ENCODE data around the gene DCHS2.
A peak's percentile ranks its signal among the peaks of the same experiment; 100 is the strongest.

DCHS2 gene

GRCh38 chr4:154367659-154368058 is 123.9 kb downstream of the DCHS2 start:
- TF ChIP-seq, protein P1, sequence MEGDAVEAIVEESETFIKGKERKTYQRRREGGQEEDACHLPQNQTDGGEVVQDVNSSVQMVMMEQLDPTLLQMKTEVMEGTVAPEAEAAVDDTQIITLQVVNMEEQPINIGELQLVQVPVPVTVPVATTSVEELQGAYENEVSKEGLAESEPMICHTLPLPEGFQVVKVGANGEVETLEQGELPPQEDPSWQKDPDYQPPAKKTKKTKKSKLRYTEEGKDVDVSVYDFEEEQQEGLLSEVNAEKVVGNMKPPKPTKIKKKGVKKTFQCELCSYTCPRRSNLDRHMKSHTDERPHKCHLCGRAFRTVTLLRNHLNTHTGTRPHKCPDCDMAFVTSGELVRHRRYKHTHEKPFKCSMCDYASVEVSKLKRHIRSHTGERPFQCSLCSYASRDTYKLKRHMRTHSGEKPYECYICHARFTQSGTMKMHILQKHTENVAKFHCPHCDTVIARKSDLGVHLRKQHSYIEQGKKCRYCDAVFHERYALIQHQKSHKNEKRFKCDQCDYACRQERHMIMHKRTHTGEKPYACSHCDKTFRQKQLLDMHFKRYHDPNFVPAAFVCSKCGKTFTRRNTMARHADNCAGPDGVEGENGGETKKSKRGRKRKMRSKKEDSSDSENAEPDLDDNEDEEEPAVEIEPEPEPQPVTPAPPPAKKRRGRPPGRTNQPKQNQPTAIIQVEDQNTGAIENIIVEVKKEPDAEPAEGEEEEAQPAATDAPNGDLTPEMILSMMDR (IDR thresholded peaks at IDR 0.05; ENCODE audit: unreplicated experiment in 3 of 3) = no peak
- no peak overlapping the region for H3K4me3 Mint-ChIP-seq
- H3K4me1 Mint-ChIP-seq = peaks cover 27% of the 10 kb centered on the region
- H3K27me3 Mint-ChIP-seq (ENCODE audit: low read depth) = no peaks in the 10 kb centered on the region
- H3K9me3 Mint-ChIP-seq = no peaks in the 10 kb centered on the region
- H3K27ac Mint-ChIP-seq = peak overlapping the region; percentile 29 to 76 (median 67)
- no peaks in the 10 kb centered on the region for H3K36me3 Mint-ChIP-seq (ENCODE audit: low read depth)

DNA sequence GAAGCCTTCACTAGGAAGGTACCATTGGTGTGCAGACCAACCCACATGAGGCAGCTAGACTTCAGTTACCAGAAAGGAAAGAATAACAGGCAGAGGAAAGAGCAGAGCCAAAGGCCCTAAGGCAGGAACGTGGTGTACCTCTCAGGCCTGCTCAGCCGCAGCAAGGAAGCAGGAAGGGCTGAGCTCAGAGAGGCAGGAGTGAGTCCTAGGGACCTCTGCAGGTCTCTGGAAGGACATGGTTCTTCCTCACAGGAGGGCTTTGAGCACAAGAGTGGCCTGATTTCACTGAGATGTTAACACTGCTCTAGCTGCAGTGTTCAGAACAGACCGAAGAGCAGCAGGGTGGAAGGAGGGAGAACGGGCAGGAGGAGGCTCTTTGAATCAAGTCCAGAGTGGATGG is 124.6 kb downstream of the DCHS2 start:
- Mint-ChIP-seq H3K36me3 (ENCODE audit: low read depth) (no peaks in the 10 kb centered on the region), H3K27ac (peak overlapping the region in 2 of 3 experiments; percentile 67 to 76), H3K4me1 (peaks cover 22% of the 10 kb centered on the region), H3K27me3 (ENCODE audit: low read depth) (no peaks in the 10 kb centered on the region), H3K4me3 (no peak overlapping the region), H3K9me3 (no peaks in the 10 kb centered on the region)
- TF ChIP-seq, protein P1 (IDR thresholded peaks at IDR 0.05; ENCODE audit: unreplicated experiment in 3 of 3) = no peak

DNA sequence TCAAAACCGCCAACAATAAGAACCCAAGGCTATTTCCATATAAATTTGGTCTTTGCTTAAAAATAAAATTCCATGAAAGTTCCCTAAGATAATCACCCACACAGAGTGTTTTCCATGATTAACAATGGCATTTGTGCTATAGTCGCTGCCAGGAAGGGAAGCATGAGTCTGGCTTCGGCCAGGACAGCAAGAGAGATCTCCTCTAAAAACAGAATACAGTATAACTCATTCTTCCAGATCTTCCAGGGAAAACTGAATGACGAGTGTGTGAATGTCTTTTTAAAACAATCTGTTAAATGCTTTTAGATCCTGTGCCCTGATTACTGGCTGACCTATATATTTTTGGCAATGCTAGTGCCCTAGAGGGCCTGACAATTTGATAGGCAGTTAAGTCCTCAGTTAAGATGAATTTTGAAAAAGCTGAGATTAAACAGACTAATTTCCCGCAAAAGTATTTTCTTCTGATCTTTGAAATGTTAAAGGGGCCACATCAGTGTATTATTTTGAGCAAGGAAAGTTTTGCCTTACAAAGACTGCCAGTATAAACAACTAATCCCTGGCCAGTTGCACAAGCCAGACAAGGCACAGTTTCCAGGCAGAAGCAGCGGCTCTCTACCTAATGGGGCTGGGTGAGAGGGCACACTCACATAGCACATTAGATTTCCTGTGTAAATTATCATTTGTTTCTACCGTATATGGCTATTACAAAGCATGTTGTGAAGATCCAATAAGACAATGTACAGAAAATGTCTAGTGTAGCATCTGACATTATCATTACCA is 127.3 kb downstream of the DCHS2 start:
- H3K9me3 Mint-ChIP-seq = no peaks in the 10 kb centered on the region
- no peaks in the 10 kb centered on the region for H3K27me3 Mint-ChIP-seq (ENCODE audit: low read depth)
- peaks cover 22% of the 10 kb centered on the region for H3K4me1 Mint-ChIP-seq
- TF ChIP-seq, protein P1 (IDR thresholded peaks at IDR 0.05; ENCODE audit: unreplicated experiment in 3 of 3) = no peak
- peak overlapping the region; percentile 56 to 85 (median 71) for H3K27ac Mint-ChIP-seq
- no peaks in the 10 kb centered on the region for H3K36me3 Mint-ChIP-seq (ENCODE audit: low read depth)
- H3K4me3 Mint-ChIP-seq = no peak overlapping the region

DNA sequence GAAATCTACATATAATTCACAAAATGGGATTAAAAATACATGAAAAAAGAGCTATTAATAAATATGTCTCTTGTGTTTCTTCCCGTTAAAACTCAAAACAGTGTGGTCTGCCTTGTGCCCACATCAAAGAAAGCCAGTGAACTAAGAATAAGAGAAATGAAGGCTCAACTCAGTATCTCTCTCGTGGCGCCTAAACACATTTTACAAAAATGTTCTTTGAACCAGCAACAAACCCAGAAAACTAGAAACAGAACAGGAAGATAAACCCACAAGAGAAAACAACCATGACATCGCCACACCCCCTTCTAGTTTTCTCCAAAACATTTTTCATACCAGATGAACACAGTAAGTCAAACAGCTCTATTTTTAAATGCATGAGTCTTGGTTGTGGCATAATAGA is 130.1 kb downstream of the DCHS2 start:
- TF ChIP-seq, protein P1 (IDR thresholded peaks at IDR 0.05; ENCODE audit: unreplicated experiment in 3 of 3) = no peak
- no peak overlapping the region for H3K4me3 Mint-ChIP-seq
- peaks cover 9% of the 10 kb centered on the region for H3K4me1 Mint-ChIP-seq
- no peaks in the 10 kb centered on the region for H3K36me3 Mint-ChIP-seq (ENCODE audit: low read depth)
- H3K9me3 Mint-ChIP-seq = no peaks in the 10 kb centered on the region
- H3K27ac Mint-ChIP-seq = no peak overlapping the region
- no peaks in the 10 kb centered on the region for H3K27me3 Mint-ChIP-seq (ENCODE audit: low read depth)

GRCh38 chr4:154360491-154360890 is 131.1 kb downstream of the DCHS2 start:
- H3K4me3 Mint-ChIP-seq = no peak overlapping the region
- TF ChIP-seq, protein P1 (IDR thresholded peaks at IDR 0.05; ENCODE audit: unreplicated experiment in 3 of 3) = no peak
- no peaks in the 10 kb centered on the region for H3K27me3 Mint-ChIP-seq (ENCODE audit: low read depth)
- no peaks in the 10 kb centered on the region for H3K9me3 Mint-ChIP-seq
- H3K36me3 Mint-ChIP-seq (ENCODE audit: low read depth) = no peaks in the 10 kb centered on the region
- H3K4me1 Mint-ChIP-seq = peaks cover 9% of the 10 kb centered on the region
- no peak overlapping the region for H3K27ac Mint-ChIP-seq

DNA sequence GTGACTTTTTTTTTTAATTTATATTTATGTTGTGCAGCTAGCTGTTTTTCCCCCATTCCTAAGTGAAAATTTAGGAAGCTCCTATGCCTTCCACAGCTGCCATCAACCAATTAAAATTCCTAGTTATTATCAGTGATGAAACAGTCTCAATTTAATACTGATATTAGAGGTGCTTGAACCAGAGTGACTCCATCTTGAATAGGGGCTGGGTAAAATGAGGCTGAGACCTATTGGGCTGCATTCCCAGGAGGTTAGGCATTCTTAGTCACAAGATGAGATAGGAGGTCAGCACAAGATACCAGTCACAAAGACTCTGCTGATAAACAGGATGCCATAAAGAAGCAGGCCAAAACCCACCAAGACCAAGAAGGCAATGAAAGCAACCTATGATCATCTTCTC is 136.7 kb downstream of the DCHS2 start:
- TF ChIP-seq, protein P1 (IDR thresholded peaks at IDR 0.05; ENCODE audit: unreplicated experiment in 3 of 3) = no peak
- H3K4me1 Mint-ChIP-seq = no peaks in the 10 kb centered on the region
- no peak overlapping the region for H3K27ac Mint-ChIP-seq
- no peaks in the 10 kb centered on the region for H3K36me3 Mint-ChIP-seq (ENCODE audit: low read depth)
- no peaks in the 10 kb centered on the region for H3K27me3 Mint-ChIP-seq (ENCODE audit: low read depth)
- H3K4me3 Mint-ChIP-seq = no peak overlapping the region
- H3K9me3 Mint-ChIP-seq = no peaks in the 10 kb centered on the region

Measured in nephron (organoid).